Urinary bladder (tissue), 4 donors: ENCODE data around the gene MRPL24. TPM values are rescaled to one million over a fixed set of nuclear protein-coding genes. Genes with fewer than 3 reads are reported as not detected.

ENCODE experiments used
- DNase-seq: peaks from one replicate; pipeline ENCODE4 v3.0.0-alpha.2; 2015; ENCODE audit errors: extremely low spot score
- H3K27ac ChIP-seq: one replicate; pipeline ENCODE4 v1.5.1; 2013; ENCODE audit warnings: low read depth, mild to moderate bottlenecking, moderate library complexity
- H3K36me3 ChIP-seq: one replicate; pipeline ENCODE4 v1.6.1; 2013; ENCODE audit warnings: mild to moderate bottlenecking, moderate library complexity; ENCODE audit not compliant: insufficient read depth
- H3K4me1 ChIP-seq: one replicate; pipeline ENCODE4 v1.6.1; 2013; ENCODE audit warnings: mild to moderate bottlenecking, moderate library complexity; ENCODE audit not compliant: insufficient read depth
- H3K4me3 ChIP-seq: one replicate; pipeline ENCODE4 v1.5.1; 2013; ENCODE audit warnings: low read depth, low read length
- WGBS: extraction: QIAGEN DNeasy Blood & Tissue Kit; methylation state at CpG from one replicate; pipeline ENCODE4 v1.1.7; 2013; 5-methylcytosine and 5-hydroxymethylcytosine counted together
- polyA plus RNA-seq: library from polyadenylated mRNA; stranded (reverse); fragments of 200-250 nt; gene quantifications from one replicate; pipeline ENCODE4 v1.2.3, GENCODE V29; 2013
- total RNA-seq: library from RNA; depleted of rRNA; stranded (reverse); fragments of >200 nt; gene quantifications from one replicate; pipeline ENCODE4 v1.2.3, GENCODE V29; 2014
- donor health status: healthy with polysubstance abuse.
- donor health status: healthy.

Gene MRPL24
- total RNA-seq (25.8 TPM), polyA plus RNA-seq (115 TPM)

GRCh38 chr1:156740741-156741480 is at the start of gene MRPL24:
Gene MRPL24, minus strand, starts transcription at chr1:156741088. Its CDS starts 2,384 bp downstream, at chr1:156738704.
- H3K4me1 ChIP-seq, result no peaks in the 10 kb centered on the region
- peak within 1 kb of the TSS; percentile 58 for H3K4me3 ChIP-seq
- peak; percentile 99 for DNase-seq
- WGBS, result under 1% methylated on average over 38 of the region's 38 CpGs
- peak within 1 kb of the TSS; percentile 46 for H3K27ac ChIP-seq
- no peaks in the 10 kb centered on the region for H3K36me3 ChIP-seq

GRCh38 chr1:156789621-156790318 is 48.9 kb upstream of the MRPL24 start:
- WGBS, result 87% methylated on average over 4 of the region's 4 CpGs
- no peak overlapping the region for H3K27ac ChIP-seq
- H3K36me3 ChIP-seq, result peaks cover 5% of the 10 kb centered on the region

GRCh38 chr1:156788136-156788535 is 47.2 kb upstream of the MRPL24 start:
- H3K4me3 ChIP-seq, result no peak overlapping the region
- H3K27ac ChIP-seq, result no peak overlapping the region
- no peaks in the 10 kb centered on the region for H3K4me1 ChIP-seq
- WGBS, result 95% methylated on average over 2 of the region's 2 CpGs
- peaks cover 6% of the 10 kb centered on the region for H3K36me3 ChIP-seq
- no peak for DNase-seq

More at GRCh38 chr1:156789621-156790318, 48.9 kb upstream of the MRPL24 start:
- Histone ChIP-seq H3K4me3 (no peak overlapping the region), H3K4me1 (no peaks in the 10 kb centered on the region)
- no peak for DNase-seq

DNA sequence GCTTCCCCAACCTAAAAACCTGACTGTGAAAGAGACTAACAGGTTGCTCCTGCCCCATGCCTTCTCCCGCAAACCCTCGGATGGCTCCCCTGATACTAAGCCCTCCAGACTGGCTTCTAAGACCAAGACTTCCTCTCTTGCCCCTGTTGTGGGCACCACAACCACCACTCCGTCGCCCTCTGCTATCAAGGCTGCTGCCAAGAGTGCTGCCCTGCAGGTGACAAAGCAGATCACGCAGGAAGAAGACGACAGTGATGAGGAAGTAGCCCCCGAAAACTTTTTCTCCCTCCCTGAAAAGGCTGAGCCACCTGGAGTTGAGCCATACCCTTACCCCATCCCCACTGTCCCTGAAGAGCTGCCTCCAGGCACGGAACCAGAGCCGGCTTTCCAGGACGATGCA is 45.8 kb upstream of the MRPL24 start:
- Histone ChIP-seq H3K27ac (no peak overlapping the region), H3K4me3 (no peak overlapping the region), H3K4me1 (no peaks in the 10 kb centered on the region), H3K36me3 (peaks cover 6% of the 10 kb centered on the region)
- WGBS, result 90% methylated on average over 10 of the region's 10 CpGs
- DNase-seq, result no peak

GRCh38 chr1:156785458-156785857 is 44.6 kb upstream of the MRPL24 start:
- Histone ChIP-seq H3K4me3 (no peak overlapping the region), H3K4me1 (no peaks in the 10 kb centered on the region), H3K36me3 (peaks cover 6% of the 10 kb centered on the region), H3K27ac (no peak overlapping the region)
- no peak for DNase-seq
- WGBS, result 90% methylated on average over 6 of the region's 6 CpGs

DNA sequence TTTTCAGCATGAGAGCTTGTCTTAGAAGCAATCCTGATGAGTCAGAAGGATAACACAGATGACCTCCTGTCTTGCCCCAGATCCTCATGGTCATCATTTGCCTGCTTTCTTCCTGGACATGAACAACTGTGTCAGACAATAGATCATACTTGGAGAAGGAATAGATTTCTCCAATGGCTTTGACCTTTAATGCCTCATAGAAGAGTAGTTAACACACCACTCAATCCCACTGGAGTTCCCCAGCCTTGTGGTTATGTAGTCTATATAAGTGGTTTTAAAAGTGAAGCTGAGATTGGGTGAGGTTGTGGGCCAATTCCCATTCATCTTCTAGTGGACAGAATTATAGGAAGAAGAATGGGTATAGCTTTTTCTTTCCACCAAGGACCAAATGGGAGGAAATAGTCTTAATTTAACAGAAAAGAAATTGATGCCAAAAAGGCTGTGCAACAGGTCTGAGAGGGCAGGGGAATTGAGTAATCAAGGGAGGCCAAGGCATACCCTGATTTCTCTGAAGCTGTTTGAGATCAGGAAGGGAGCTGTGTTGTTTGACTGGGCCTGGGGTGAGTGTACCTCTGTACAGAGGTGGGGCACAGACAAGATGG is 40.8 kb upstream of the MRPL24 start:
- Histone ChIP-seq H3K4me3 (no peak overlapping the region), H3K4me1 (no peaks in the 10 kb centered on the region), H3K27ac (no peak overlapping the region), H3K36me3 (peaks cover 3% of the 10 kb centered on the region)
- no peak for DNase-seq

DNA sequence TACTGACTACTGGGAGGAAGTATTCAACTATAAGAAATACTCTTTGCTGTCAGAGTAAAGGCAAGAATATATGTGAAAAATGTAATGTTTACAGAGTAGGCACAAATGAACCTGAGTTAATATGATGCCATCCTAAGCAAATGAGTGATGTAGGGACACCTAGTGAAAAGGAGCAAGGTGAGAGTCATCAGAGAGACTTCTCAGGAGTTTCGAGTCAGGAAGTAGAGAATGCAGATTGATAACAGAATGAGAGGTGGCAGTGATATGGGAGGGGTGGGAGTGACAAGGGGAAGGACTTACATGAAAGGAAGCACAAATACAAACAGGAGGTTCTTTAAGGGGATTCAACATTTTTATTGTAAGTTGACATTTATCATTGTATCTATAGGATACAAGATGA is 36.7 kb upstream of the MRPL24 start:
- Histone ChIP-seq H3K4me1 (no peaks in the 10 kb centered on the region), H3K4me3 (no peak overlapping the region)
- WGBS, result 48% methylated on average over 1 of the region's 1 CpG

DNA sequence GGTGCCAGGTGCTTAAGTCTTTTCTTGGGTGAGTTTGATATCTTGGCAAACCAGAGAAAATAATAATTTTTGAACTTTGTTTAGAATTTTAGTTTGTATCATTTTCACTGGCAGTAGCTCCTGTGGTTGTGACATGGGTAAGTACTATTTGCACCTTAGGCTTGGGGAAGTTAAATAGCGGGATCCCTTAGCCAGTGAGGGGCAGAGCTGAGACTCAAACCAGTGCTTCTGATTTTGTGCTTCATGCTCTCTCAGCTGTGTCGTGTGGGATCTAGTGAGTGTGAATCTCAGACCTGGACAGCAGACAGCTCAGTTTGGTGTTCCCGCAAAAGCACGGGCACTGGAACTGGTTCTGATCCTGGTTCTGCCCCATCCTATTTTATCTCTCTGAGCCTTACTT is 36.1 kb upstream of the MRPL24 start:
- no peaks in the 10 kb centered on the region for H3K4me1 ChIP-seq
- no peak overlapping the region for H3K4me3 ChIP-seq
- no peak overlapping the region for H3K27ac ChIP-seq
- whole genome bisulfite sequencing, result 67% methylated on average over 4 of the region's 4 CpGs
- H3K36me3 ChIP-seq, result no peaks in the 10 kb centered on the region
- no peak for DNase-seq

More for the DNA sequence above, 36.7 kb upstream of the MRPL24 start:
- no peaks in the 10 kb centered on the region for H3K36me3 ChIP-seq
- H3K27ac ChIP-seq, result no peak overlapping the region
- no peak for DNase-seq

DNA sequence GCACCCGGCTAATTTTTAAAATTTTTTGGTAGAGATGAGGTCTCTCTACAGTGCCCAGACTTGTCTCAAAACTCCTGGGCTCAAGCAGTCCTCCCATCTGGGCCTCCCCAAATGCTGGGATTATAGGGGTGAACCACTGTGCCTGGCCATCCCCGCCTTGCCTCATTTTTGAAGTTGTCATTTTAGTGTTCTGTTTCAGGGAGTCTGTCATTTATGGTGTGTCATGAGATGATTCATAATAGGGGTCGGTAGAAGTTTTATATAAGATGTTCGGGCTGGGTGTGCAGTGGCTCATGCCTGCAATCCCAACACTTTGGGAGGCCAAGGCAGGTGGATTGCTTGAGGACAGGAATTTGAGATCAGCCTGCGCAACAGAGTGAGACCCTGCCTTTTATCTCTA is 34.9 kb upstream of the MRPL24 start:
- WGBS, result 82% methylated on average over 5 of the region's 5 CpGs
- peaks cover under 1% of the 10 kb centered on the region for H3K4me1 ChIP-seq

DNA sequence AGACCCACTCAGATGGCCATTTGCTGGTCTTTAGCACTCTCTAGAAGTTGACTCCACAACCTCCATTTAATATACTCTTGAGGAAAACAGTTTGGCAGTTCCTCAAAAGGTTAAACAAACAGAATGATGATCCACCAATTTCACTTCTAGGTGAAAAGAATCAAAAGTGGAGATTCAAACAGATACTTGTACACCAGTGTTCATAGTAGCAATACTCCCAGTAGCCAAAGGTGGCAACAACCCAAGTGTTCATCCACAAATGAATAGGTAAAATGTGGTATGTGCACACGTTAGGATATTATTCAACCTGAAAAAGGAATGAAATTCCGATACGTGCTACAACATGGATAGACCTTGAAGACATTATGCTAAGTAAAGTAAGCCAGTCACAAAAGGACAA is 32.7 kb upstream of the MRPL24 start:
- H3K4me3 ChIP-seq, result no peak overlapping the region
- H3K36me3 ChIP-seq, result no peaks in the 10 kb centered on the region
- DNase-seq, result no peak
- no peak overlapping the region for H3K27ac ChIP-seq
- WGBS, result 91% methylated on average over 3 of the region's 3 CpGs
- H3K4me1 ChIP-seq, result peaks cover 1% of the 10 kb centered on the region

More for the DNA sequence above, 34.9 kb upstream of the MRPL24 start:
- H3K36me3 ChIP-seq, result no peaks in the 10 kb centered on the region
- DNase-seq, result no peak
- H3K4me3 ChIP-seq, result no peak overlapping the region
- H3K27ac ChIP-seq, result no peak overlapping the region

GRCh38 chr1:156772728-156773497 is 32.0 kb upstream of the MRPL24 start:
- Histone ChIP-seq H3K4me1 (peaks cover 1% of the 10 kb centered on the region), H3K36me3 (no peaks in the 10 kb centered on the region), H3K4me3 (no peak overlapping the region), H3K27ac (no peak overlapping the region)
- 25% methylated on average over 9 of the region's 9 CpGs for WGBS
- DNase-seq, result no peak

DNA sequence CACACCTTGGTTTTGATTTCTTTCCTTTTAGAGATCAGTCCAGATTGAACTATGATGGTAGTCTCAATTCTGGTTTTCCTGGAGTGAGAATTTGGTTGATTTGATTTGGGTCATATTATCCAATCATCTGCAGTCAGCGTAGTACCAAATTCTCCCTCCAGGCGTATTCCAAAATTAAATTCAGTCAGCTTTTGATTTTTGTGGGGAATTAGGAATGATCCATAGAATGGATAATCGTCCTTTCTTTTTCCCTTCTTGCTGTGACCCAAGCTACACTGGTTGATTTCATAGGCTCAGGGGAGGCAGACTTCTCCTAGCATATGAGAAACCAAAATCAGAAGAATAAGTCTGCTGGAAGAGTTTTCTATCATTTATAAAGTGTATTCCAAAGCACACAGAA is 31.3 kb upstream of the MRPL24 start:
- Histone ChIP-seq H3K4me3 (no peak overlapping the region), H3K27ac (no peak overlapping the region), H3K4me1 (peaks cover 1% of the 10 kb centered on the region), H3K36me3 (no peaks in the 10 kb centered on the region)
- WGBS, result 72% methylated on average over 3 of the region's 3 CpGs
- DNase-seq, result no peak

DNA sequence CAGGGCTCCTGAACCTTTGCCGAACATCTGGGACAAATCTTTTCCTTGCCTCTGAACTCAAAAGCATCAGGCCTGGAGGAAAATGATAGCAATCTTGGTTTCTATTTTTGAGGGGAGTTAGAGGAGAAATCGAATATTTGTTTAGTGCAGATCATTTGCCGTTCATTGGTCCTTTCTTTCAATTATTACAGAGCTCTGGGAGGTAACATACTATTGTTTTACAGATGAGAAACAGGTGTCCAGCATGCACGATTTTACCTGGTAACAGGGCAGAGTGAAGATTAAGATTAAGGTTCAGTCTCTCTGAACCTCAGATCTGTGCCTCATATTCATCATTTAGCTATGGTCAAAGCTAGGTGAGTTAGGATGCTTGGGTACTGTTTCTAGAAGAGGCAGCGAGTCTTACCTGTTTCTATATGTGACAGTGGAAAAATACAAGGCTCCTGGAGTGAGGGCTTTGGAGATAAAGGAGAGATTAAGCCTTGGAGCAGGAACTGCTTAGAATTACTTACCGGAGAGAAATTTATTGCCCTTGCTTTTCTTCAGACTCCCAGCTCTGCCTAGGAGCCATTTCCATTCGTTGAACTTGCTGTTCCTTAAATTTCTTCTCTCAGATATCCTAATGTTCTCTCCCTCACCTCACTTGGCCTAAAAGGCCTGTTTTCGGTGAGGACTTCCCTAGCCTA is 27.9 kb upstream of the MRPL24 start:
- 19% methylated on average over 8 of the region's 8 CpGs for WGBS
- DNase-seq, result no peak
- H3K27ac ChIP-seq, result no peak overlapping the region

More for the DNA sequence above, 27.9 kb upstream of the MRPL24 start:
- no peaks in the 10 kb centered on the region for H3K36me3 ChIP-seq
- H3K4me3 ChIP-seq, result peak overlapping the region; percentile 89
- peaks cover 1% of the 10 kb centered on the region for H3K4me1 ChIP-seq
